Activated T-cell treated with anti-CD3 and anti-CD28 coated beads, Interleukin-2, amount 50 U/mL, for 1 hour (primary cell): ENCODE data around the gene ESPL1.
A peak's percentile ranks its signal among the peaks of the same experiment; 100 is the strongest.
"Not testable (repeated sequence)": the region's sequence is repeated elsewhere in the genome, so short reads cannot be mapped to it uniquely, and the experiment has no call there.

Experiments
- DNase-seq: peaks from one replicate; pipeline ENCODE4 v3.0.0-alpha.2; 2020

Gene ESPL1

GRCh38 chr12:53306826-53307225 lies 38.7 kb downstream of the ESPL1 start:
- no peak for DNase-seq

- DNase-seq = no peak
Measured at GRCh38 chr12:53308276-53308675, 40.2 kb downstream of the ESPL1 start.

- DNase-seq = no peak
Measured at GRCh38 chr12:53313996-53314395, 45.9 kb downstream of the ESPL1 start.

GRCh38 chr12:53320352-53321195 lies 52.5 kb downstream of the ESPL1 start:
- DNase-seq = no peak

- peak; percentile 64 for DNase-seq
Measured at GRCh38 chr12:53324113-53324778, 56.1 kb downstream of the ESPL1 start.

- peak; percentile 84 for DNase-seq
Measured at GRCh38 chr12:53324779-53325510, 56.8 kb downstream of the ESPL1 start.

- peak; percentile 35 for DNase-seq
Measured at GRCh38 chr12:53325511-53326061, 57.5 kb downstream of the ESPL1 start.

- DNase-seq = no peak
Measured at GRCh38 chr12:53326460-53327185, 58.5 kb downstream of the ESPL1 start.

GRCh38 chr12:53327435-53328042 lies 59.4 kb downstream of the ESPL1 start:
- no peak for DNase-seq

- DNase-seq = no peak
Measured at GRCh38 chr12:53328043-53328435, 59.9 kb downstream of the ESPL1 start.

GRCh38 chr12:53330671-53331070 lies 62.6 kb downstream of the ESPL1 start:
- DNase-seq = no peak

- DNase-seq = not testable (repeated sequence)
Measured at GRCh38 chr12:53332339-53332738, 64.2 kb downstream of the ESPL1 start.

- no peak for DNase-seq
Measured at GRCh38 chr12:53332744-53333143, 64.6 kb downstream of the ESPL1 start.

- DNase-seq = no peak
Measured at GRCh38 chr12:53333289-53333688, 65.2 kb downstream of the ESPL1 start.

GRCh38 chr12:53333845-53334244 lies 65.7 kb downstream of the ESPL1 start:
- no peak for DNase-seq

GRCh38 chr12:53334822-53335221 lies 66.7 kb downstream of the ESPL1 start:
- no peak for DNase-seq

- DNase-seq = no peak
Measured at GRCh38 chr12:53336181-53336681, 68.1 kb downstream of the ESPL1 start, which contains the start of gene SP7. SP7 (minus strand) TSS chr12:53336354; CDS start chr12:53335646, 708 bp downstream.

- no peak for DNase-seq
Measured at GRCh38 chr12:53338017-53338416, 69.9 kb downstream of the ESPL1 start.

- no peak for DNase-seq
Measured at GRCh38 chr12:53338916-53339315, 70.8 kb downstream of the ESPL1 start.

GRCh38 chr12:53340398-53340797 lies 72.3 kb downstream of the ESPL1 start:
- DNase-seq = no peak
